ENCODE measurements around the gene ZC3H4. TPM values are rescaled to one million over a fixed set of nuclear protein-coding genes. Genes with fewer than 3 reads are reported as not detected.

The ZC3H4 gene
- total and polyA plus RNA-seq, 9 of the 15 experiments (the other 6 are each of a cell fraction or from before 2014, with no cell fraction given) = 2.2 to 75.6 (median 18.3) TPM

GRCh38 chr19:47112997-47113849 lies at the start of gene ZC3H4 (continued):
- no peak for TF ChIP-seq ZNF507 (tag; conservative IDR thresholded peaks at IDR 0.05)
- no peak for TF ChIP-seq ZNF253 (CRISPR knock-in tag; conservative IDR thresholded peaks at IDR 0.05)
- TF ChIP-seq, protein P1, sequence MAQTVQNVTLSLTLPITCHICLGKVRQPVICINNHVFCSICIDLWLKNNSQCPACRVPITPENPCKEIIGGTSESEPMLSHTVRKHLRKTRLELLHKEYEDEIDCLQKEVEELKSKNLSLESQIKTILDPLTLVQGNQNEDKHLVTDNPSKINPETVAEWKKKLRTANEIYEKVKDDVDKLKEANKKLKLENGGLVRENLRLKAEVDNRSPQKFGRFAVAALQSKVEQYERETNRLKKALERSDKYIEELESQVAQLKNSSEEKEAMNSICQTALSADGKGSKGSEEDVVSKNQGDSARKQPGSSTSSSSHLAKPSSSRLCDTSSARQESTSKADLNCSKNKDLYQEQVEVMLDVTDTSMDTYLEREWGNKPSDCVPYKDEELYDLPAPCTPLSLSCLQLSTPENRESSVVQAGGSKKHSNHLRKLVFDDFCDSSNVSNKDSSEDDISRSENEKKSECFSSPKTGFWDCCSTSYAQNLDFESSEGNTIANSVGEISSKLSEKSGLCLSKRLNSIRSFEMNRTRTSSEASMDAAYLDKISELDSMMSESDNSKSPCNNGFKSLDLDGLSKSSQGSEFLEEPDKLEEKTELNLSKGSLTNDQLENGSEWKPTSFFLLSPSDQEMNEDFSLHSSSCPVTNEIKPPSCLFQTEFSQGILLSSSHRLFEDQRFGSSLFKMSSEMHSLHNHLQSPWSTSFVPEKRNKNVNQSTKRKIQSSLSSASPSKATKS (CRISPR knock-in tag; IDR thresholded peaks at IDR 0.05) = no peak
- TF ChIP-seq PHB (CRISPR knock-in tag; IDR thresholded peaks at IDR 0.05) = 0 out of 2 replicates have a peak, but pooled peaks have one; percentile 4
- TF ChIP-seq ZNF436 (CRISPR knock-in tag; IDR thresholded peaks at IDR 0.05) = 0 out of 2 replicates have a peak, but pooled peaks have one; percentile 7
- TF ChIP-seq ZNF449 (CRISPR knock-in tag; IDR thresholded peaks at IDR 0.05) = no peak
- no peak; the same call in 1 of the 2 replicates for TF ChIP-seq ZNF263 (CRISPR knock-in tag; IDR thresholded peaks at IDR 0.05; ENCODE audit: borderline replicate concordance)
- TF ChIP-seq ZFX (CRISPR knock-in tag; IDR thresholded peaks at IDR 0.05) = no peak
- peak; percentile 65 for TF ChIP-seq LARP7 (IDR thresholded peaks at IDR 0.05)
- no peak for TF ChIP-seq ESRRB (CRISPR knock-in tag; IDR thresholded peaks at IDR 0.05; ENCODE audit: borderline replicate concordance)
- no peak for TF ChIP-seq NCOA4 (IDR thresholded peaks at IDR 0.05; ENCODE audit: partially characterized antibody)
- TF ChIP-seq HMBOX1 (IDR thresholded peaks at IDR 0.05) = no peak
- TF ChIP-seq GTF2F1 (IDR thresholded peaks at IDR 0.05; ENCODE audit: low read depth, low read length) = no peak; the same call in 1 of the 2 replicates
- peak in 1 of 2 experiments; percentile 71; a peak in 2 of 4 replicates for TF ChIP-seq HDAC1 (IDR thresholded peaks at IDR 0.05)
- no peak for TF ChIP-seq SIN3B (IDR thresholded peaks at IDR 0.05; ENCODE audit: low read depth)
- TF ChIP-seq NR1H2 (CRISPR knock-in tag; IDR thresholded peaks at IDR 0.05) = no peak
- TF ChIP-seq DMBX1 (CRISPR knock-in tag; IDR thresholded peaks at IDR 0.05; ENCODE audit: borderline replicate concordance) = peak; percentile 53; the same call in 1 of the 2 replicates
- TF ChIP-seq ETV6 (IDR thresholded peaks at IDR 0.05; ENCODE audit: borderline replicate concordance in 1 of 2, low read depth in 2 of 2, low read length in 1 of 2) = no peak
- TF ChIP-seq ETV6 (CRISPR knock-in tag; IDR thresholded peaks at IDR 0.05; ENCODE audit: borderline replicate concordance) = no peak
- TF ChIP-seq EP300 (IDR thresholded peaks at IDR 0.05; ENCODE audit: low read length) = no peak
- no peak for TF ChIP-seq ILK (tag; IDR thresholded peaks at IDR 0.05; ENCODE audit: borderline replicate concordance, low read depth)
- TF ChIP-seq ZNF224 (CRISPR knock-in tag; IDR thresholded peaks at IDR 0.05) = no peak
- peak; percentile 23; the same call in 1 of the 2 replicates for TF ChIP-seq ZEB2 (IDR thresholded peaks at IDR 0.05)
- TF ChIP-seq, protein P2, sequence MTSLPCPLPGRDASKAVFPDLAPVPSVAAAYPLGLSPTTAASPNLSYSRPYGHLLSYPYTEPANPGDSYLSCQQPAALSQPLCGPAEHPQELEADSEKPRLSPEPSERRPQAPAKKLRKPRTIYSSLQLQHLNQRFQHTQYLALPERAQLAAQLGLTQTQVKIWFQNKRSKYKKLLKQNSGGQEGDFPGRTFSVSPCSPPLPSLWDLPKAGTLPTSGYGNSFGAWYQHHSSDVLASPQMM (CRISPR knock-in tag; IDR thresholded peaks at IDR 0.05) = no peak
- no peak for TF ChIP-seq EWSR1 (IDR thresholded peaks at IDR 0.05; ENCODE audit: borderline replicate concordance, low read depth, partially characterized antibody)
